Measurements from ENCODE around the gene TRMT1L.

The TRMT1L gene

GRCh38 chr1:185129708-185130107, 27.0 kb downstream of the TRMT1L start:
- DNase-seq (ENCODE audit: low read depth in 2 of 2), result no peak

DNA sequence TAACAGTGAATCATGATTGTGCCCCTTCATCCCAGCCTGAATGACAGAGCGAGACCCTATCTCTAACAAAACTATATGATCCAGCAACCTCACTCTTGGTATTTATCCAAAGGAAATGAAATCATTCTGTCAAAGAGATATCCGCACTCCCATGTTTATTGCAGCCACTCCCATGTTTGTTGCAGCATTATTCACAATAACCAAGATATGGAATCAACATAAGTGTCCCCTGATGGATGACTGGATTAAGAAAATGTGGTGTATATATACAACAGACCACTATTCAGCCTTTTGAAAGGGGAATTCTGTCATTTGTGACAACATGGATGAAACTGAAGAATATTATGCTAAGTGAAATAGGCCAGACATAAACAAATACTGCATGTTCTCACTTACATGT, 44.4 kb downstream of the TRMT1L start:
- no peak for DNase-seq (ENCODE audit: low read depth in 2 of 2)

- DNase-seq (ENCODE audit: low read depth in 2 of 2), result no peak
Measured at GRCh38 chr1:185111873-185112272, 44.9 kb downstream of the TRMT1L start.

DNA sequence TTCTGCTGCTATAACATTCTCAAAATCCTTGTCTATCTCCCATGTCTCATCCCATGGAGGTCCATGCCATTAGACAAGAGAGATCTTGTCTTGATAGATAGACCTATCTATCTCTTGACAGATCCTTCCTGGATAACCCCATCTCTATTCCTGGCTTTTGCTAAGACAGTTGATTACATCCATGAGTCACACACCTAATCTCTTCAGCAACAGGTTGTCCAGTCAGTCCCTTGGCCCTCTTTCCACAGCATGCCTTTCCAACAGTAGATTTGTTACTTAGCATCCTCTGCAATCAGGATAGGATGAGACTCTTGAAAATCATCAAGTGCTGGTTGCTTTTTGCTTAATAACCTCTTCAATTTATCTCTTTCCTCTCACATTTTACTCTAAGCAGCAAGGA, 46.6 kb downstream of the TRMT1L start:
- DNase-seq (ENCODE audit: low read depth in 2 of 2), result no peak

DNA sequence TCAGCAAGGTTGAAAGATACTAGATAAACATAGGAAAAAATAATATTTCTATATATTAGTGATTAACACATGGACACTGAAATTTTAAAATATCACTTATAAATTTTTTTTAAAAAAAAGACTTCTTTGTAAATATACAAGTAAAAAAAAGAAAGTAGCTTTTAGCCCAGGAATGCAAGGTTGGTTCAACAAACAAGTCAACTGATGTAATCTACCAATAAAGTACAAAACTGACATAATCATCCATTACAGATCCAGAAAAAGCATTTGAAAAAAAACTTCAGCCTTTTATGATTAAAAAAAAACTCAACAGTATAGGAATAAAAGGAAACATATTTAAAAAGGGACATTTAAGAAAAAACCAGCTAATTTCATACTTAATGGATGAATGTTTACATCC, 48.4 kb downstream of the TRMT1L start:
- DNase-seq (ENCODE audit: low read depth in 2 of 2), result no peak

DNA sequence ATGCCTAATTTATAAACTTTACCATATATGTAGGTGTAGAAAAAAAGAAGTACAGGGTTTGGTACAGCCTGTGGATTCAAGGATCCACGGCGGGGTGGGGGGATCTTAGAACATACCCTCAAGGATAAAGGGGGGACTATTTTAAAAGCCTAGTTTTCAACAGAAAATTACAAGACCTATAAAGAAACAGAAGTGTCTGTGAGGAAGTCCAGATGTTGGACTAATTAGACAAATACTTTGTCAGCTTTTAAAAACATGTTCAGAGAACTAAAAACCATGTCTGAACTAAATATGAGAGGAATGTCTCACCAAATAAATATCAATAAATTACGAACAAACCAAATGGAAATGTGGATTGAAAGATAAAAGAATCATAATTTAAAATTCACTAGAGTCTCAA, 51.6 kb downstream of the TRMT1L start:
- DNase-seq (ENCODE audit: low read depth in 2 of 2), result no peak

DNA sequence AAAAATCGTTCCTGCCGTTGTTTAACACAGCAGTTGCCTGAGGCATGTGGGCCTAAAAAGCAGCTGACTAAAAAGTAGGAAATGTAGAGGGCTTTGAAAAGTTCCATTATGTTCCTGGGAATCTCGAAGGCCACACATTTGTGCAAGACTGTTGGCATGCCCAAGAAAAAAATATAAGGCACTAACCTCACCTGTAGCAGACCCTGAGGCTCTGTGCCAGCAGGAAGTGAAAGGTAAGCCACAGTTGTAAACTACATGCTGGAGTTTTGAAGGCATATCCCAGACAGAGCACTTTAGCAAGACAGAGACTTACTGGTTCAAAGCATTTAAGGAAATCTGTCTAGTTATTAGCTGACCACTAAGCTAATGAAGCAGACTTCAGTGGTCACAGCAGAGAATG, 52.7 kb downstream of the TRMT1L start:
- no peak for DNase-seq (ENCODE audit: low read depth in 2 of 2)

DNA sequence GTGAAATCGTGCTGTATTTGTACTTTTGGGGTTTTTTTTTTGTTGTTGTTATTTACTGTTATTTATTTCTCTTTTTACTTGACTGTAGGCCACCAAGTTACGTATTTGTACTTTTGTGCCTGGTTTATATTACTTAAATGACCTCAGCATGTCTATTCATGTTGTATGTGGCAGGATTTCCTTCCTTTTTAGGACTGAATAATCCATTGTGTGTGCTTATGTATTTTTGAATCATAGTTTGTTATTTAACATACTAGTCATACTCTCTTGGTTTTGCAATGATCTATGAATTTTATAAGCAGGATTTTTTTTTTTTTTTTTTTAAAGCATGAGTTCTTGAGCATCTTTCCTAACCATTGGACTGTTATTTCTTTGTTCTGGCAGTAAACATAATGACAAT, 60.2 kb downstream of the TRMT1L start:
- DNase-seq (ENCODE audit: low read depth in 2 of 2), result no peak

DNA sequence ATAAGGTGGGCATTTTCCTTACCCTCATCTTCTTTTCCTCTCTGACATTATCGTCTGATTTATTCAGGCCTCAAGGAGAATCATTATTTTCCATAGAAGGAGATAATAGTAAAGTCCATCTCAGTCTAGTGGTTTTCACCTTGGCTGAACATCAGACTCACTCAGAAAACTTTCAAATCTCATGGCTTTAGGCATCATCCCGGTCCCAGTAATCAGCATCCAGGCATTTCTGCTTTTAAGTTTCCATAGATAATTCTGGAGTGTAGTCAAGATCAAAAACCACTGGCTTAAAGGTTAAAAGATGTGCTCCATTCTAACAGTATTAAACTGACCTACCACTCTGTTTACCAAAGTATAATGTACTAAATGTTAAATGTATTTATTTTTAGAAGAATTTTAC, 62.0 kb downstream of the TRMT1L start:
- DNase-seq (ENCODE audit: low read depth in 2 of 2), result no peak

- no peak for DNase-seq (ENCODE audit: low read depth in 2 of 2)
Measured at GRCh38 chr1:185091480-185091879, 65.3 kb downstream of the TRMT1L start.

DNA sequence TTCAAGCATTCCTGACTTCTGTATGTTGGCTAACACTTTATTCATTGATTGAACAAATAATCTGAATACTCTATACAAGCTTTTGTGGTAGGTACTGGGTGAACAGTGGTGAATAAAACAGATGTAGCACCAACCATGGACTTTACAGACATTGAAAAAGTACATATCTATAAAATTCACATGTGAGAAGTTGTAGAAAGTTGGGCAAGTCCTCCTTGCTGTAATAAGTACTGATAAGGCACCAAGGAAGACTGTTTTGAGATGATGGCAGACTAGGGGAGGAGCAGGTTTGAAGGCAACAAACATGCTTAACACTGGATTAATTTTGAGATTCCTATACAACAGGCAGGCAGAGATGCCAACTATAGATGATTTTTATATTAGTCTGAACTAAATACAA, 69.0 kb downstream of the TRMT1L start:
- DNase-seq (ENCODE audit: low read depth in 2 of 2), result no peak

DNA sequence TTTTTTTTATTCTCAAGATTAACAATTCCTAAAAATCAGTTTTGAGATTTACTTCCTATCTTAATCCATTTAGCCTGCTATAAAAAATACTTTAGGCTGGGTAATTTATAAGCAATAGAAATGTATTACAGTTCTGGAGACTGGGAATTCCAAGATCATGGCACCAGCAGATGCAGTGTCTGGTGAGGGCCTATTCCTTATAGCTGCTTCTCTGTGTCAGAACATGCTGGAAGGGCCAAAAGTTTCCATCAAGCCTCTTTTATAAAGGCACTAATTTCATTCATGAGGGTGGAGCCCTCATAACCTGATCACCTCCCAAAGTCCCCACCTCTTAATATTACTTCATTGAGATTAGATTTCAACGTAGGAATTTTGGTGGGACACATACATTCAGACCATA, 69.7 kb downstream of the TRMT1L start:
- no peak for DNase-seq (ENCODE audit: low read depth in 2 of 2)

GRCh38 chr1:185083818-185084217, 72.9 kb downstream of the TRMT1L start:
- no peak for DNase-seq (ENCODE audit: low read depth in 2 of 2)

DNA sequence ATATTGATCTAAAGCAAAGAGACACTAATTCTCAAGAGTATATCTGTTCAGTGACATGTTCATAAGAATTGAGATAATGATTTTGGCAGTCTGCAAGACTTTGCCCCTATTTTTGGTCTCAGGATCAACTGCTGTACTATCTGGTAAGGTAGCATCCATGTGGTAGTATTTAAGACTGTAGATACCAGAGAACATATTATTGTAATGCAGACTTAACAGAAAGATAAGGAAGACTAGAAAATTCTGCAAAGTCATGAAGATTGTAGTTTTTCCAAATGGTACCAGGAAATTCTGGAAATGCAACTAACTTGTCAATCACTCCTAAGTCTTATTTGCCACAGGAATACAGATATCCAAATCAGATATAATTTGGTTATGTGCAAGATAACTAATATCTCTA, 76.3 kb downstream of the TRMT1L start:
- no peak for DNase-seq (ENCODE audit: low read depth in 2 of 2)

DNA sequence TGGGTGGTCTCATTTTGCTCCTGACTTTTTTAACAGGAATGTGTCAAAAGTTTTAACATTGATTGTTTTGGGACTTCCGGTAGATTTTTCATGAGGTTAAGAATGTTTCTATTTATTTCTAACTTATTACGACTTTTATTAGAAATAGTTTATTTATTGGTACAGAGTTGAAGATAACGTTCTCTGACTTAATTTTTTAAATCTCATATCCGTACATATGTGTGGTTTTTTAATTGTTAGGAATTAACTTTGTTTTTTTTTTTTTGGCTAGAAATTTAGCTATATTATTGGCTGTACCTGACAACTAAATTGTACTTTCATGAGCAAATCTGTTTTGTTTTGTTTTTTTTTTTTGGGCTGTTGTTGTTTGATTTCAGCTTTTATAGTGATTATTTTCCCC, 79.4 kb downstream of the TRMT1L start:
- no peak for DNase-seq (ENCODE audit: low read depth in 2 of 2)

- DNase-seq (ENCODE audit: low read depth in 2 of 2), result no peak
Measured at GRCh38 chr1:185075476-185075875, 81.3 kb downstream of the TRMT1L start.

DNA sequence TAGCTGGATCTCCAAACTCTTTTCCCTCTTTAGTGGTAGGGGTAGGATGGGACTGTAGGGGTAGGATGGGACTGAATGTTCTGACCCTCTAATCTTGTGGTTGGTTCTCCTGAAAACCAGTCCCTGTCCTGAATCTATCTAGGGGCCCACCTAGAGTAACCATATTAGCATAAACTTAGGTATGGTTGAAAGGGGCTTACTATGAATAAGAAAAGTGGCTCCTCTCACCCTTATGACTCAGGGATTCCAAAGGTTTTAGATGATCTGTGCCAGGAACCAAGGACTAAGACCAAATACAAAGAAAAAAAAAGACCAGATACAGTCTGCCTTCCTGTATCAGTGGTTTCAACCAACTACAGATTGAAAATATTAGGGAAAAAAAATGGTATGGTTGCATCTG, 82.4 kb downstream of the TRMT1L start:
- DNase-seq (ENCODE audit: low read depth in 2 of 2), result no peak

- DNase-seq (ENCODE audit: low read depth in 2 of 2), result no peak
Measured at GRCh38 chr1:185073725-185074124, 83.0 kb downstream of the TRMT1L start.

- no peak for DNase-seq (ENCODE audit: low read depth in 2 of 2)
Measured at GRCh38 chr1:185070051-185070450, 86.7 kb downstream of the TRMT1L start.

DNA sequence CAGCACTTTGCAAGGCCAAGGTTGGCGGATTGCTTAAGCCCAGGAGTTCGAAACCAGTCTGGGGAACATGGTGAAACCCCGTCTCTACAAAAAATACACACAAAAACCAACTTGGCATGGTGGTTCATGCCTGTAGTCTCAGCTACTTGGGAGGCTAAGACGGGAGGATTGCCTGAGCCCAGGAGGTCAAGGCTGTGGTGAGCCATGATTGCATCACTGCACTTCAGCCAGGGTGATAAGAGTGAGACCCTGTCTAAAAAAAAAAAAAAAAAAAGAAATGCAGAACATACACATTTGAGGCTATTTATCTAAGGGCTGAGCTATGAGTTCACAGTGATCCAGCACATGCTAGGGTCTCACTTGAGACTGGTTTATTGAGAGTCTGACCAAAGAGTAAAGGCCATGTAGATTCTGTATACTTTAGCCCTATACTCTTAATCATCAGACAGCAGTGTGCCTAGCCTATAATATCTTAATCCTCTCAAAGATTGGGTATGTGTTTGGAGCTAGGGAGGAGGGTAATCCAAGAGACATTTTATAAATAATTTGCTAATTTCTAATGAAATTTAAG, 87.5 kb downstream of the TRMT1L start:
- no peak for DNase-seq (ENCODE audit: low read depth in 2 of 2)

DNA sequence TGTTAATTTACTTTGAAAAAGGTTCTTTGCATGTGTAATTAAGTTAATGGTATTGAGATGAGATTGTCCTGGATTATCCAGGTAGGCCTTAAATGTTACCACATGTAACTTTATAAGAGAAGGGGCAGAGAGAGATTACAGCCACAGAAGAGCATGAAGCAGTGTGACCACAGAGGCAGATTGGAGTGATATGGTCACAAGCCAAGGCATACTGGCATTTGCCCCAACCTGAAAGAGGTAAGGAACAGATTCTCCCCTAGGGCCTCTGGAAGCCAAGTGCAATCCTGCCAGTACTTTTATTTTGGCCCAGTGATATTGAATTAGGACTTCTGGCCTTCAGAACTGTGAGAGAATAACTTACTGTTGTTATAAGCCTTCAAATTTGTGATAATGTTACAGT, 88.4 kb downstream of the TRMT1L start:
- DNase-seq (ENCODE audit: low read depth in 2 of 2), result no peak
